HL-60 (cell line): ENCODE results near the gene RAB6C.
"Not testable (repeated sequence)": the region's sequence is repeated elsewhere in the genome, so short reads cannot be mapped to it uniquely, and the experiment has no call there.

Experiments used
- TF ChIP-seq, protein P1 (sequence below): IDR thresholded peaks from 2 replicates; pipeline ENCODE4 v1.6.1; 2012; ENCODE audit warnings: low read depth; ENCODE audit not compliant: insufficient replicate concordance
- TF ChIP-seq, protein P2 (sequence below): IDR thresholded peaks from one replicate; pipeline ENCODE4 v1.5.1; 2011; ENCODE audit warnings: low read length, control low read depth, inconsistent platforms; ENCODE audit not compliant: insufficient read depth

DNA sequence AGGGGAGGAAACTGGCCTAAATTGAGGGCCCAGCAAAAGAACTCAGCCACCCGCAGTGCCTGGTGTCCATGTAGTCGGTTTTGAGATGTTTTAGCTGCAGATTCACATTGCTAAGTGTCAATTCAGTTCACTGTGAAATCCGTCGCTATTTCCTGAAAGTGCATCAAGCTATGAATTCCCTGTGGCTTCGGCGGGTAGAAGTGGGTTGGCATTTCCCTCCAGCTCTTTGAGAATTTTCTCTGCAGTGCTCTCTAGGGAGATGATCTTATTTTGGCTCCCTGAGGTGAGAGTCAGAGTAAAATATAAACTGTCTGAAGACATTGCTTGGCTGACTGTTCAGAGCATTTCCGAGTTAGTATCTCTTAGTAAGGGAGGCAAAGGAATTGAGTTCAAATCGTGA lies 36.0 kb upstream of the RAB6C start:
- TF ChIP-seq, protein P1, sequence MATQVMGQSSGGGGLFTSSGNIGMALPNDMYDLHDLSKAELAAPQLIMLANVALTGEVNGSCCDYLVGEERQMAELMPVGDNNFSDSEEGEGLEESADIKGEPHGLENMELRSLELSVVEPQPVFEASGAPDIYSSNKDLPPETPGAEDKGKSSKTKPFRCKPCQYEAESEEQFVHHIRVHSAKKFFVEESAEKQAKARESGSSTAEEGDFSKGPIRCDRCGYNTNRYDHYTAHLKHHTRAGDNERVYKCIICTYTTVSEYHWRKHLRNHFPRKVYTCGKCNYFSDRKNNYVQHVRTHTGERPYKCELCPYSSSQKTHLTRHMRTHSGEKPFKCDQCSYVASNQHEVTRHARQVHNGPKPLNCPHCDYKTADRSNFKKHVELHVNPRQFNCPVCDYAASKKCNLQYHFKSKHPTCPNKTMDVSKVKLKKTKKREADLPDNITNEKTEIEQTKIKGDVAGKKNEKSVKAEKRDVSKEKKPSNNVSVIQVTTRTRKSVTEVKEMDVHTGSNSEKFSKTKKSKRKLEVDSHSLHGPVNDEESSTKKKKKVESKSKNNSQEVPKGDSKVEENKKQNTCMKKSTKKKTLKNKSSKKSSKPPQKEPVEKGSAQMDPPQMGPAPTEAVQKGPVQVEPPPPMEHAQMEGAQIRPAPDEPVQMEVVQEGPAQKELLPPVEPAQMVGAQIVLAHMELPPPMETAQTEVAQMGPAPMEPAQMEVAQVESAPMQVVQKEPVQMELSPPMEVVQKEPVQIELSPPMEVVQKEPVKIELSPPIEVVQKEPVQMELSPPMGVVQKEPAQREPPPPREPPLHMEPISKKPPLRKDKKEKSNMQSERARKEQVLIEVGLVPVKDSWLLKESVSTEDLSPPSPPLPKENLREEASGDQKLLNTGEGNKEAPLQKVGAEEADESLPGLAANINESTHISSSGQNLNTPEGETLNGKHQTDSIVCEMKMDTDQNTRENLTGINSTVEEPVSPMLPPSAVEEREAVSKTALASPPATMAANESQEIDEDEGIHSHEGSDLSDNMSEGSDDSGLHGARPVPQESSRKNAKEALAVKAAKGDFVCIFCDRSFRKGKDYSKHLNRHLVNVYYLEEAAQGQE = not testable (repeated sequence)
- TF ChIP-seq, protein P2, sequence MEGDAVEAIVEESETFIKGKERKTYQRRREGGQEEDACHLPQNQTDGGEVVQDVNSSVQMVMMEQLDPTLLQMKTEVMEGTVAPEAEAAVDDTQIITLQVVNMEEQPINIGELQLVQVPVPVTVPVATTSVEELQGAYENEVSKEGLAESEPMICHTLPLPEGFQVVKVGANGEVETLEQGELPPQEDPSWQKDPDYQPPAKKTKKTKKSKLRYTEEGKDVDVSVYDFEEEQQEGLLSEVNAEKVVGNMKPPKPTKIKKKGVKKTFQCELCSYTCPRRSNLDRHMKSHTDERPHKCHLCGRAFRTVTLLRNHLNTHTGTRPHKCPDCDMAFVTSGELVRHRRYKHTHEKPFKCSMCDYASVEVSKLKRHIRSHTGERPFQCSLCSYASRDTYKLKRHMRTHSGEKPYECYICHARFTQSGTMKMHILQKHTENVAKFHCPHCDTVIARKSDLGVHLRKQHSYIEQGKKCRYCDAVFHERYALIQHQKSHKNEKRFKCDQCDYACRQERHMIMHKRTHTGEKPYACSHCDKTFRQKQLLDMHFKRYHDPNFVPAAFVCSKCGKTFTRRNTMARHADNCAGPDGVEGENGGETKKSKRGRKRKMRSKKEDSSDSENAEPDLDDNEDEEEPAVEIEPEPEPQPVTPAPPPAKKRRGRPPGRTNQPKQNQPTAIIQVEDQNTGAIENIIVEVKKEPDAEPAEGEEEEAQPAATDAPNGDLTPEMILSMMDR = not testable (repeated sequence)
